IPS-11a (cell line): Measurements from ENCODE around the gene DENND5A.
"Not testable (repeated sequence)": the region's sequence is repeated elsewhere in the genome, so short reads cannot be mapped to it uniquely, and the experiment has no call there.

Source experiments
- H3K4me3 ChIP-seq: one replicate; pipeline ENCODE4 v1.5.1; 2013; ENCODE audit warnings: low read depth, low read length, control low read depth

The DENND5A gene

DNA sequence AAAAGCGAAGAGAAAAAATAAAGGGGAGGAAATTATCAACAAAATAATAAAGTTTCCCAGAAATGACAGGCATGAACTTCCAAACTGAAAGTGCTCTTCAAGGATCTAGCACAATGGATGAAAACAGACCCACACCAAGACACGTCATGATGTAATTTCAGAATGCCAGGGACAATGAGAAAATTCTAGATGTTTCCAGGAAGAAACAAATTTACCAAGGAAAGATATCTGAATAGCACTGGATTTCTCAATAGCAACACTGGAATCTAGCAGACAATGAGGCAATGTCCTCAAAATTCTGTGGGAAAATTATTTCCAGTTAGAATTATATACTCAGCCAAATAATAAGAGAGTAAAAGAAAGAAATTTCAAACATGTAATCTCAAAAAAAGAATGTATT is 46.0 kb downstream of the DENND5A start:
- H3K4me3 ChIP-seq: no peak overlapping the region

GRCh38 chr11:9214765-9215164 is 50.4 kb downstream of the DENND5A start:
- H3K4me3 ChIP-seq: no peak overlapping the region

- H3K4me3 ChIP-seq: no peak overlapping the region
Measured at GRCh38 chr11:9211322-9211721, 53.8 kb downstream of the DENND5A start.

GRCh38 chr11:9210922-9211320 is 54.2 kb downstream of the DENND5A start:
- no peak overlapping the region for H3K4me3 ChIP-seq

DNA sequence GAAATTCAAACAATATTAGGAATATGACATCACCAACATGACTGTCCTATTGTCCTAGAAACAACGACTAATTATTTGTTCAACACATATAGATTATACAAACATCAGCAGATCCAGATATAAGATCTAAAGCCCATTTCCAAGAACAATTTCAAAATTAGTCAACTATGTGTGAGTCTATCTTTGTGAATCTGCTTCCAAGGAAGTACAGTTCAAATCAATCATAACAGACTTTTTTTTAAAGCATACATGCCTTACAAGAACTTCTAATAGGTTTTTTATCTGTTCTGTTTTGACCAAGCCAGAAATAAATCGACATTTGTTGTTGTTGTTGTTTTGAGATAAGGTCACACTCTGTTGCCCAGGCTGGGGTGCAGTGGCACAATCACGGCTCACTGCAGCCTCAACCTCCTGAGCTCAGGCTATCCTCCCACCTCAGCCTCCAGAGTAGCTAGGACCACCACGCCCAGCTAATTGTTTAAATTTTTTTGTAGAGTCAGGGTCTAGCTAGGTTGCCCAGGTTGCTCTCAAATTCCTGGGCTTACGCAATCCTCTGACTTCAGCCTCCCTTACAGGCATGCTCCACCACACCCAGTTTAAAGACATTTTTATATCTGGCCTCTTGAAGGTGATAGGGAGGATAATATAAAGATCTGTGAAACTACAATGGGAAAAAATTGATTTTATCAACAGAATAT is 54.8 kb downstream of the DENND5A start:
- H3K4me3 ChIP-seq: no peak overlapping the region

DNA sequence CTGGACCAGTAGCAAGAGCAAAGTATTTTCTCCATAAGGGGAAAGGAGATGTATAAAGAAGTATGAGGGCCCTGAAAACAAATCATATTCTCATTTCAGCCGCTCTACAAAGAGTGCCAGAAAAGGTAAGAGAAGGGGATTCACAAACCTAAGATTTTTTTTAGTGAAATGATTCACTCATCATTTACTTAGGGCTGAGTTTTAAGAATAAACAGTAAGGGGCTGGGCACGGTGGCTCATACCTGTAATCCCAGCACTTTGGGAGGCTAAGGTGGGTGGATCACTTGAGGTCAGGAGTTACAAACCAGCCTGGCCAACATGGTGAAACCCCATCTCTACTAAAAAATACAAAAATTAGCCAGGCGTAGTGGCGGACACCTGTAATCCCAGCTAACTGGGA is 55.5 kb downstream of the DENND5A start:
- H3K4me3 ChIP-seq: not testable (repeated sequence)

DNA sequence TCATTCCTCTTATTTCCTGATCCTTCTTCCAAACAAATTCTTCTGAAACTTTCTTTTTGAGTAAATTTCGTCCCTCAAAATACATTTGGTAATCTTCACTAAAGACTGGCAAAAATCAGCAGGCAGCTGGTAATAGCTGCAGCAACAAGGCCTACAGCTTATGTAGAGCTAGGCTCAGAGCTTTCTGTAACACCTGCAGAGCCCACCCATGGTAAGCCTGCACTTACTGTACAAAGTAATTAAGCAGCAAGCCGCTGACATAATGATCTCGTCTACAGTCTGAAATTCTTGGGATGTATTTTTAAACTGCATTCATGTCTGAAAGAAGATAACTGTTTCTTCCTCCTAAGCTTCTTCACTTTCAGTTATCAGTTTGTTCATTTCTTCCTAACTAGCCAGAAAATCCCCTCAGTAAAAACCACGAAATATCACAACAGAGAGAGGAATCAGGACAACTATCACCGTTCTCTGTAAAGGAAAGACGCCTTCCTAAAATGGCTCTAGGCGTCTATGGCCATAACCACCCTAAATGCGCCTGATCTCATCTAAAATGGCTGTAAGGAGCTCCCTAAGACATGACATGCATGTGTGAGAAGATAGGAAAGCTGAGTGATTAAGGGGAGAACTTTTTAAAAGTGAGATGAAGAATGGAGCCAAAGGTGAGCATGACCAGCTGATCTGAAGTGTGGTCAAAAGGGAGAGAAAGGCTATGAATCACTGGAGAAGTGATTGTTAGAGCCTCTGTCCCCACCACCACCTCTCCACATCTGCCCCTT is 56.2 kb downstream of the DENND5A start:
- no peak overlapping the region for H3K4me3 ChIP-seq

GRCh38 chr11:9207229-9207628 is 57.9 kb downstream of the DENND5A start:
- H3K4me3 ChIP-seq: no peak overlapping the region

DNA sequence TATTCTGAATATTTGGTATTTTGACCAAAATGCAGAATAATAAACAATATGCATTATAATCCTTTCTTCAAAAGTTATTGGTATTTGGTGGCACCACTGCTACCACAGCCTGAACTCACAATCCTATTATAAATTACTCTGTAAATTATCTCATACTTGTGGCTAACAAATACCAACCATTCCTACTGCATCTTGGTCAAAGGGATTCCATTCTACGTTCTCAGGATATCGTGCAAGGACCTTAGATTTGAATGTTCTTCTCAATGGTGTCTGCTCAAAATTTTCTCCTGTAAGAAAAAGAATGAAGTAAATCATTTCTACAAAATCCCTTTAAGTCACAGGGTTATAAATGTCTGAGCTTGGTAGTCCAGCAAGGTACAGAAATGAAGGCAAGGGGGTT is 58.7 kb downstream of the DENND5A start:
- no peak overlapping the region for H3K4me3 ChIP-seq

DNA sequence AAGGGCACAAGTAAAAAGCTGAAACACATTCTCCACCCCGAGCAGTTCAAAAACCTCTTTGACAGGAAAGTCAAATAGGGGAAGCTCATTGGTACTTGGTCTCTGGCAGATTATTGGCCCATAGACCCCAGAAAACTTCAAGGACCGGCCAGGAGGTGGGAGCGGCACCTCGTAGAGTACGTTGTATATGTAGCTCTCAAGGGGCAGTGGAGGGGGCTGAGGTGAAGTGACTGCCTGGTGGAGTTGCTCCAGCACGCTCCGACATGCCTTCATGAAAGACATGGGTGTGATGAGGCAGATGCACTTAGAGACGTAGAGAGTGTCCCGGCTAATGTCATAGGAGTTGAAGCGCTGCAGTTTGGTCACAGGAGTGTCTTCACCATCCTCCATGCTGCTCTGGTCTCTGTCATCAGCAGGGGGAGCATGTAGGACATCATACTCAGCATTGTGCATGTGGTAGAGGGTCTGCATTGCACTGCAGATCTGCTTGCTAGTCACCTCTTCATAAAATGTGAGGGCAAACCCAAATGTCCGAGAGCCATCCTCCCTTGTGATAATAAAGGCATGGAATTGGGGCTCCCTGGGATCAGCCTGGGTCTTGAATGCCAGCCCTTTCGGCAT is 61.3 kb downstream of the DENND5A start:
- no peak overlapping the region for H3K4me3 ChIP-seq

DNA sequence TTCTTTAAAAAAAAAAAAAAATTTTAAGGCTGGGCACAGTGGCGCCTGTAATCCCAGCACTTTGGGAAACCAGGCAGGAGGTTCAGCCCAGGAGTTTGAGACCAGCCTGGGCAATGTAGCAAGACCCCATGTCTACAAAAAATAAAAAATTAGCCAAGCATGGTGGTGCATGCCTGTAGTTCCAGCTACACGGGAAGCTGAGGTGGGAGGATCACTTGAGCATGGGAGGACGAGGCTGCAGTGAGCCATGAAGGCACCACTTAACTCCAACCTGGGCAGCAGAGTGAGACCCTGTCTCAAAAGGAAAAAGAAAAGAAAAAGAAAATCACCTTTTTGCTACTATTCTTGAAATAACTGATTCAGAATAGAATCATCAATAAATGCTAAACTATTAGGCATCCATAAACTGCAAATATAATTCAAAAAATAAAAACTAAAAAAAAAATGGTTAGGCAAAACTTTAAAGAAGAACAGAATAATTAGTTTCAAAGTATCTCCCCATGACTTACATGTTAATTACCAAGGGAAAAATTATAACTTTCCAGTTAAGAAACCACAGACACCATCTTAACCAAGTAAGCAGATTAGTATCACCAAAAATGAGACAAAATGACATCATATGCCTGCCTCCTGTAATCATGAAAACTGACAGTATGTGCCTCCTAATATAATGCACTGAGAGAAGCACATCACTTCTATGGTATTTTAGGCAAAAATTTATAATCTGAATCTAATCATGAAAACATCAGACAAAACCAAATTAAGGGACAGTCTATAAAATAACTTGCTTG is 63.6 kb downstream of the DENND5A start:
- no peak overlapping the region for H3K4me3 ChIP-seq

DNA sequence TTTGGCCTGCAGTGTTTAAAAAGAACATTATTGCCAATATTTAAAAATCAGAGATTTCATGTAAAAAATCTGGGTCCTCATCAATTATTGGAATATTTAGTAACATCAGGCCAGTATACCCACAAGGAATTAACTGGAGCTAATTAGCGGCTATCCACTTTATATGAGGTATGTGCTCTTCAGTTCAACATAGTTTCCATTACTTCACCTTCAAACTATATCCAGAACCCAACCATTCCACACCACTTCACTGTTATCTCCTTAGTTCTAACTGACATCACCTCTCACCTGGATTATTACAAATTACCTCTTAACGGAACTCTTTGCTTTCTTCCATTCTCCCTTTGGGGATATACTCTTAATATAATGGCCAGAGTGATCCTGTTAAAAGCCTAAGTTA is 64.7 kb downstream of the DENND5A start:
- H3K4me3 ChIP-seq: no peak overlapping the region

- no peak overlapping the region for H3K4me3 ChIP-seq
Measured at GRCh38 chr11:9193316-9193715, 71.8 kb downstream of the DENND5A start.

DNA sequence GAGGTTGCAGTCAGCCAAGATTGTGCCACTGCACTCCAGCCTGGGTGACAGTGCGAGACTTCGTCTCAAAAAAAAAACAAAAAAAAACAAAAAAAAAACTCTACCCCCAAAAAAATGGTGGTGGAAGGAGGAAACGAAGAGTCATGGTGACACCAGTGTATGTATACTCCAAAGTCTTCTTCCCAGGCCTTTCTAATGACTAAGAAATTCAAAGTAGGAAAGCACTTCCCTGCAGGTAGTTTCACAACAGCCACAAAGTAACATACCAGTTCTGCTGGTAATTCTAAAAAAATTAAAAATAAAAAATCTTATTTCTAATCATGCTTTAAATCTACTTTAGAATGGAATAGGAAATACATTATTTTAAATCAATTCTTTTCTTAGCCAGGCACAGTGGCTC is 72.6 kb downstream of the DENND5A start:
- H3K4me3 ChIP-seq: no peak overlapping the region

DNA sequence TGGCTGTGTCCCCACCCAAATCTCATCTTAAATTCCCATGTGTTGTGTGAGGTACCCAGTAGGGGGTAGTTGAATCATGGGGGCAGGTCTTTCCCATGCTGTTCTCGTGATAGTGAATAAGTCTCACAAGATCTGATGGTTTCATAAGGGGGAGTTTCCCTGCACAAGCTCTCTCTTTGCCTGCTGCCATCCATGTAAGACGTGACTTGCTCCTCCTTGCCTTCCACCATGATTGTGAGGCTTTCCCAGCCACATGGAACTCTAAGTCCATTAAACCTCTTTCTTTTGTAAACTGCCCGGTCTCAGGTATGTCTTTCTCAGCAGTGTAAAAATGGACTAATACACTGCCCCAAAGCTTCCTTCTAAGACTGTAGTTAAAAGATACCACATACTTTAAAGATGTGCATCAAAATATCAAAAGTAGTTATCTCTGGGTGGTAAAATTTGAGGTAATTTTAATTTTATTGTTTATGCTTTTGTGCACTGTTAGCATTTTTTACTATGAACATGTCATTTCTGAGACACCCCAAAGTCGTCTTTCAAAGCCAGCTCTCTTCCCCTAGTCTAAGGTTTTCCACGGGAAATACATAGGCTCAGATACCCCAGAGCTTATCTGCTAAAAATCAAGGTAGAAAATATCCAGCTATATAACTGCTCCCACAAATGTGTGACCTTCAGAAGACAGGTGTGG is 74.7 kb downstream of the DENND5A start:
- not testable (repeated sequence) for H3K4me3 ChIP-seq

DNA sequence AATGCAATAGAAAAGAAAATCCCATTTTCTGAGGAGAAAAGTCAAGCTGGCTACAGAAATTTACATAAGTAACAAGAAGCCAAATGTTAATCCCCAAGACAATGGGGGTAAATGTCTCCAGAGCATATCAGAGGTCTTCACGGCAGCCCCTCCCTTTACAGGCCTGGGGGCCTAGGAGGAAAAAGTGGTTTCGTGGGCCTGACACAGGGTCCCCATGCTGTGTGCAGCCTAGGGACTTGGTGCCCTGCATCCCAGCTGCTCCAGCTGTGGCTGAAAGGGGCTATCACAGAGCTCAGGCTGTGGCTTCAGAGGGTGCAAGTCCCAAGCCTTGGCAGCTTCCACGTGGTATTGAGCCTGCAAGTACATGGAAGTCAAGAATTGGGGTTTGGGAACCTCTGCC is 76.3 kb downstream of the DENND5A start:
- not testable (repeated sequence) for H3K4me3 ChIP-seq

- H3K4me3 ChIP-seq: no peak overlapping the region
Measured at GRCh38 chr11:9187616-9188015, 77.5 kb downstream of the DENND5A start.

DNA sequence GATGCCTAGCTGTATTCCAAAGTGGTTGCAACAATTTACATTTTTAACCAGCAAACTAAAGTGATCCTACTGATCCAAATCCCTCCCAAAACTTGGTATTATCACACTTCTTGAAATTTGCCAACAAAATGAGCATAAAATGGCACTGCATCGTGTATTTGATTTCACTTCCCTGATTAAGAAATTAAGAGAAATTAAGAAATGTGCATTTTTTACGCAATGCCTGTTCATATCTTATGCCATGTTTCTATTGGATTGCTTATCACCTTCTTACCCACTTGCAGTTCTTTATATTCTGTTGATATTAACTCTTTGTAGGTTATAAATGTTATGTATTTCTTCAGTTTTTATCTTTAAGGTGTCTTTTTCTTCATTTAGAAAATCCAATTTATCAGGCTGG is 80.6 kb downstream of the DENND5A start:
- no peak overlapping the region for H3K4me3 ChIP-seq

DNA sequence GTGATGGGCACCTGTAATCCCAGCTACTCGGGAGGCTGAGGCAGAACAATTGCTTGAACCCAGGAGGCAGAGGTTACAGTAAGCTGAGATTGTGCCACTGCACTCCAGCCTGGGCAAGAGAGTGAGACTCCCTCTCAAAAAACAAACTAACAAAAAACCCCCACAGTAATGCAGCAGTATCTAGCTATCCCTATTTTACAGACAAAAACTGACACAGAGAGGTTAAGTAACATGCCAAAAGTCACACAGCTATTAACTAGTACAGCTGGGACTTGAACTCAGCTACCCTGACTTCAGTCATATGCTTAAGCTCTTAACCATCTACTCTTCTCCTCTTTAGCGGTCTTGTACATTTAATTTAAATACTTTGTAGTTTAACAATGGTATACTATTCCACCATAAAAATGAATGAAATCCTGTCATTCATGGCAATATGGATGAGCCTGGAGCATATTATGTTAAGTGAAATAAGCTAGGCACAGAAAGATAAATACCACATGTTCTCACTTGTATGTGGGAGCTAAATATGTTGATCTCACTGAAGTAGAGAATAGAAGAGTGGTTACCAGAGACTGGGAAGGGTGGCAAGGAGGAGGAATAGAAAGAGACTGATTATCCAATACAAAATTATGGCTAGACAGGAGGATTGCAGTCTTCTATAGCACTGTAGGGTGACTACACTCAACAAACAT is 82.8 kb downstream of the DENND5A start:
- H3K4me3 ChIP-seq: no peak overlapping the region

DNA sequence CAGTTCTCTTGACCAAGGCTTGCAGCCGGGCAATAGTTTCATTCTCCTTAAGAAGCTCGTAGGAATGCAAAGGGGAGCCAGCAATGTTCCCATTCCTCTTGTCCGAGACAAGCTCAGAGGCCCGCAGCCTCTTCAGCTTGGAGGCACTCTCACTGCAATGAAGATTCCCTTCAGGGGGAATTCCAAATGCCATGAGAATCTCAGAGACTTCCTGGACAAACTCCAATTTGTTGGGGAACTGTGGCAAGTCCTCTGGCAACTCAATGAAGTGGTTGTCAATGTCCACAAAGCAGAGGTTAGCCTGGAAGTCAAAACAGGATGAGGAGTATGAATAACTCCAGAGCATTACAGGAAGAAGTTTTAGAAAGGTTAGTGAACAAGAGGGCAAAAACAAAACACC is 84.4 kb downstream of the DENND5A start:
- no peak overlapping the region for H3K4me3 ChIP-seq
